Activated CD8-positive, alpha-beta memory T cell treated with anti-CD3 and anti-CD28 coated beads, Interleukin-2, amount 50 U/mL, for 4 hours (primary cell): Measurements from ENCODE around the gene CD72.
"Not testable (repeated sequence)": the region's sequence is repeated elsewhere in the genome, so short reads cannot be mapped to it uniquely, and the experiment has no call there.

Experiments
- DNase-seq: peaks from one replicate; pipeline ENCODE4 v3.0.0-alpha.2; 2020

CD72 gene

GRCh38 chr9:35583521-35583920 lies 34.7 kb downstream of the CD72 start:
- DNase-seq: not testable (repeated sequence)

GRCh38 chr9:35579659-35580227 lies 38.5 kb downstream of the CD72 start:
- DNase-seq: not testable (repeated sequence)

GRCh38 chr9:35579130-35579529 lies 39.1 kb downstream of the CD72 start:
- DNase-seq: no peak

GRCh38 chr9:35577486-35577885 lies 40.7 kb downstream of the CD72 start:
- DNase-seq: no peak

GRCh38 chr9:35575478-35575877 lies 42.7 kb downstream of the CD72 start:
- no peak for DNase-seq

GRCh38 chr9:35574578-35575122 lies 43.6 kb downstream of the CD72 start:
- DNase-seq: no peak

- no peak for DNase-seq
Observed at GRCh38 chr9:35570709-35571504, 47.3 kb downstream of the CD72 start.

GRCh38 chr9:35569206-35569605 lies 49.0 kb downstream of the CD72 start:
- no peak for DNase-seq

GRCh38 chr9:35568196-35568595 lies 50.0 kb downstream of the CD72 start:
- no peak for DNase-seq

GRCh38 chr9:35566417-35566816 lies 51.8 kb downstream of the CD72 start:
- DNase-seq: no peak

GRCh38 chr9:35564658-35565061 lies 53.6 kb downstream of the CD72 start:
- no peak for DNase-seq

GRCh38 chr9:35563791-35564197 lies 54.4 kb downstream of the CD72 start:
- no peak for DNase-seq

- no peak for DNase-seq
Observed at GRCh38 chr9:35562895-35563780, 55.1 kb downstream of the CD72 start.

- no peak for DNase-seq
Observed at GRCh38 chr9:35561468-35562261, 56.5 kb downstream of the CD72 start.

GRCh38 chr9:35560625-35561337 lies 57.4 kb downstream of the CD72 start:
- no peak for DNase-seq
